OCI-LY1 (cell line): ENCODE data around the gene RUNX1.

Experiments used
- H2AFZ ChIP-seq: fragments of 200-600 bp; sonication (generic), shearing (Covaris generic); 2 replicates; pipeline ENCODE4 v1.6.0; 2014; ENCODE audit warnings: antibody characterized with exemption, mild to moderate bottlenecking, low read length
- H3F3A ChIP-seq: fragments of 200-600 bp; sonication (generic), shearing (Covaris generic); 2 replicates; pipeline ENCODE4 v1.6.0; 2014; ENCODE audit warnings: mild to moderate bottlenecking, antibody characterized with exemption, low read length, moderate library complexity; ENCODE audit not compliant: insufficient read depth
- H3K27ac ChIP-seq: fragments of 200-600 bp; sonication (generic); 2 replicates; pipeline ENCODE4 v1.5.1; 2014; ENCODE audit warnings: low read length, mixed run types, mild to moderate bottlenecking, low read depth; ENCODE audit not compliant: poor library complexity, severe bottlenecking
- H3K27me3 ChIP-seq: fragments of 200-600 bp; sonication (generic); 2 replicates; pipeline ENCODE4 v1.6.0; 2014; ENCODE audit warnings: antibody characterized with exemption, mild to moderate bottlenecking, low read length, moderate library complexity; ENCODE audit not compliant: insufficient read depth
- H3K36me3 ChIP-seq: fragments of 200-600 bp; sonication (generic); 2 replicates; pipeline ENCODE4 v1.6.1; 2014; ENCODE audit warnings: mild to moderate bottlenecking, antibody characterized with exemption, low read length, moderate library complexity, mixed read lengths; ENCODE audit not compliant: insufficient read depth
- H3K4me1 ChIP-seq: fragments of 200-600 bp; sonication (generic); 2 replicates; pipeline ENCODE4 v1.5.1; 2014; ENCODE audit warnings: mild to moderate bottlenecking, low read length, moderate library complexity; ENCODE audit not compliant: insufficient read depth, severe bottlenecking
- H3K4me2 ChIP-seq: fragments of 200-600 bp; sonication (generic), shearing (Covaris generic); 2 replicates; pipeline ENCODE4 v1.6.1; 2014; ENCODE audit warnings: low read length
- H3K4me3 ChIP-seq: fragments of 200-600 bp; sonication (generic); 2 replicates; pipeline ENCODE4 v1.5.1; 2014; ENCODE audit warnings: low read length, low read depth, mild to moderate bottlenecking, mixed read lengths; ENCODE audit not compliant: poor library complexity, severe bottlenecking
- H3K79me2 ChIP-seq: fragments of 200-600 bp; shearing (Covaris generic); 2 replicates; pipeline ENCODE4 v1.6.1; 2016; ENCODE audit warnings: mixed run types, low read length, mixed read lengths; ENCODE audit not compliant: insufficient read depth
- H3K9ac ChIP-seq: fragments of 200-600 bp; sonication (generic), shearing (Covaris generic); 2 replicates; pipeline ENCODE4 v1.6.1; 2014; ENCODE audit warnings: mild to moderate bottlenecking, low read length, mixed read lengths
- H3K9me2 ChIP-seq: fragments of 200-600 bp; sonication (generic), shearing (Covaris generic); 2 replicates; pipeline ENCODE4 v1.6.1; 2014; ENCODE audit warnings: low read depth, mild to moderate bottlenecking, low read length, mixed read lengths
- H3K9me3 ChIP-seq: fragments of 200-600 bp; shearing (Covaris generic); 2 replicates; pipeline ENCODE4 v1.6.1; 2014; ENCODE audit warnings: low read length, mixed read lengths
- H4K20me1 ChIP-seq: fragments of 200-600 bp; sonication (generic), shearing (Covaris generic); 2 replicates; pipeline ENCODE4 v1.6.0; 2016; ENCODE audit warnings: mild to moderate bottlenecking, low read length; ENCODE audit not compliant: insufficient read depth
- CTCF ChIP-seq: fragments of 200-600 bp; sonication (generic), shearing (Covaris generic); IDR thresholded peaks from 2 replicates; pipeline ENCODE4 v1.5.1; 2017; ENCODE audit warnings: mild to moderate bottlenecking, antibody characterized with exemption, low read length, moderate library complexity, mixed read lengths
- EZH2 ChIP-seq: fragments of 200-600 bp; sonication (generic), shearing (Covaris generic); IDR thresholded peaks from 2 replicates; pipeline ENCODE4 v1.8.0; 2017; ENCODE audit warnings: borderline replicate concordance, mixed run types, mild to moderate bottlenecking, antibody characterized with exemption, low read length, moderate library complexity, mixed read lengths

The RUNX1 gene

DNA sequence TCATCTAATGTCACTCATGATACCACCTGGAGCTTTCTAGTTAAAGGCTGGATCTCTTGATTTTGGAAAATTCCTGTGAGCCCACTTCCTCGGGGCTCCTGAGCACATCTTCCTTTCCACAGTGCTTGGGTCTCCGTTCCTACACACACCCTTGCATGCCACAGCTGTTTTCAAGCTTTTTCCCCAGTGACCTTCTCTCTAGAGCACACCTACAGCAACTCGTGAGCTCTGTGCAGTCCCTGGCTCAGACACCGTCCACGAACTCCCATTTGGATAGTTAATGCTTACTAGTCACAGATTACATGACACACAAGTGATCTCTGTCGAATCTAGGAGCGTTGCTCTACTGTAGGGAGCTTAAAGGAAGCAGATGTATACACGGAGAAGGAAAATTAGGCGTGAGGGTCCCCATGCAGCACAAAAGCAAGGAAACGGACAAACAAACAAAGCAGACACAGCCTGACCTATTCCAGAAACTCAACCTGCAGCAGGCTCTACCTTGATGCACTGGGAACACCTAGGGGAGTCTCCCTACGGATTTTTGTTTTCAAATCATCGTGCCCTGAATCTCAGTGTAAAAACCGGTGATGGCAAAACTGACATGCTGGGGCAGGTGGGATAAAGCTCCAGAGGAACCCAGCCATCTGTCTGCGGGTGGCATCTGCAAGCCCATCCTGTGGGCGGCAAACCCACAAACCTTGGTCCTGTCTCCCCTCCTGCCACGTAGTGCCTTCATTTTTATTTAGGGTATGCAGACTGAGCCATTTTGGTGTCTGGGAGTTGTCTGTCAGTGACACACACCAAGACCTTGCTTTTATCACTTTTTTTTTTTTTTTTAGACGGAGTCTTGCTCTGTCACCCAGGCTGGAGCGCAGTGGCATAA is 177.8 kb downstream of the RUNX1 start:
- H3K36me3 ChIP-seq = peaks cover 59% of the 10 kb centered on the region
- H3K9ac ChIP-seq = no peak overlapping the region
- no peak for TF ChIP-seq EZH2
- H3K4me2 ChIP-seq = no peak overlapping the region
- no peak overlapping the region for H2AFZ ChIP-seq
- H3K79me2 ChIP-seq = no peaks in the 10 kb centered on the region
- H3K4me1 ChIP-seq = peaks cover 51% of the 10 kb centered on the region
- H3K27ac ChIP-seq = peak overlapping the region; percentile 21
- H3K4me3 ChIP-seq = no peak overlapping the region
- H3K27me3 ChIP-seq = no peaks in the 10 kb centered on the region
- no peaks in the 10 kb centered on the region for H3K9me2 ChIP-seq
- H4K20me1 ChIP-seq = no peaks in the 10 kb centered on the region
- H3F3A ChIP-seq = no peaks in the 10 kb centered on the region
- H3K9me3 ChIP-seq = no peaks in the 10 kb centered on the region

DNA sequence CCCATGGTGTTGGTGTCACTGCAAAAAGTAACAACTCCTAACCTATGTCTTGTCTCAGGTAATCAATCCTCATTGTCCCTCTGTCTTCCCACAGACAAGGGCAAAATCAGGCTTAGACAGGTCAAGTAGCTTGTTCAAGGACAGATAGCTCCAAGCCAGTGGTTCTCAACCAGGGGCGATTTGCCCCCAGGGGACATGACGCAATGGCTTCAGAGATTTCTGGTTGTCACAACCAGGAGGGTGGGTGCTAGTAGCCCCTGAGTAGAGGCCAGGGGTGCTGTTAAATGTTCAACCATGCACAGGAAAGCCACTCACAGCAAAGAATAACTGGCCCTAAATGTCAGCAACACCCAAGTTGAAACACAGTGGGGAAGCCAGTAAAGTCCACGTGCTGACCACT is 178.9 kb downstream of the RUNX1 start:
- Histone ChIP-seq H3K9me2 (no peaks in the 10 kb centered on the region), H3K9ac (no peak overlapping the region), H3F3A (no peaks in the 10 kb centered on the region), H2AFZ (no peak overlapping the region), H3K36me3 (peaks cover 50% of the 10 kb centered on the region), H4K20me1 (no peaks in the 10 kb centered on the region), H3K9me3 (no peaks in the 10 kb centered on the region), H3K4me1 (peaks cover 51% of the 10 kb centered on the region), H3K4me3 (no peak overlapping the region), H3K4me2 (no peak overlapping the region), H3K27me3 (no peaks in the 10 kb centered on the region), H3K27ac (peak overlapping the region; percentile 35), H3K79me2 (no peaks in the 10 kb centered on the region)
- TF ChIP-seq CTCF = no peak
- no peak for TF ChIP-seq EZH2

- Histone ChIP-seq H2AFZ (no peak overlapping the region), H3K9me2 (no peaks in the 10 kb centered on the region), H3K27ac (no peak overlapping the region), H3K4me1 (peaks cover 51% of the 10 kb centered on the region), H3K9me3 (no peaks in the 10 kb centered on the region), H3K9ac (no peak overlapping the region), H3K4me2 (no peak overlapping the region), H3K4me3 (no peak overlapping the region), H3F3A (no peaks in the 10 kb centered on the region), H3K27me3 (no peaks in the 10 kb centered on the region), H3K36me3 (peaks cover 56% of the 10 kb centered on the region), H4K20me1 (no peaks in the 10 kb centered on the region), H3K79me2 (no peaks in the 10 kb centered on the region)
- TF ChIP-seq EZH2 = no peak
Observed at GRCh38 chr21:34869545-34869944, 179.6 kb downstream of the RUNX1 start.

DNA sequence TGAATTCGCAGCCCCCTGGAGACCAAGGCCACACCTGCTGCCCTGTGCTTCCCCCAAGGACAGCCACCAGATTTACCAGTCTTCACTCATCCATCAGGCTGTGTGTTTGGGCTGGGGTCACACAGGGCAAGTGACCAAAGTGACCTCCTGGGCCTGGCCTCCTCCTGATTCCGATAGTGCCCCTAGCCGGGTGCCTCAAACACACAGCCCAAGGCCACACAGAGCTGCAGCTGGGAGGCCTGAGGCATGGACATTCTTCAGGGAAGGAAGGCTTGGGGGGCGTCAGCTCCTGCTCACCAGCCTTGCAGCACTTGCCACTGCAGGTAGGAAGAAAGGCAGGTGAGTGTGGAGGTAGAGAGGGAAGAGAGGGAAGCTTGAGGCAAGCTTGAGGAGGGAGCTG is 181.3 kb downstream of the RUNX1 start:
- Histone ChIP-seq H3K27ac (peak overlapping the region; percentile 20), H3K4me1 (peaks cover 47% of the 10 kb centered on the region), H3K9me2 (no peaks in the 10 kb centered on the region), H3K36me3 (peaks cover 50% of the 10 kb centered on the region; the same call in 1 of the 2 replicates), H4K20me1 (no peaks in the 10 kb centered on the region), H2AFZ (no peak overlapping the region), H3K4me3 (no peak overlapping the region), H3K27me3 (no peaks in the 10 kb centered on the region), H3K9ac (no peak overlapping the region), H3K9me3 (no peaks in the 10 kb centered on the region), H3K4me2 (no peak overlapping the region), H3K79me2 (no peaks in the 10 kb centered on the region), H3F3A (no peaks in the 10 kb centered on the region)
- TF ChIP-seq CTCF (no peak), EZH2 (no peak)
